Activated CD8-positive, alpha-beta T cell treated with anti-CD3 and anti-CD28 coated beads for 36 hours (primary cell): ENCODE data around the gene IFNAR1. TPM values are rescaled to one million over a fixed set of nuclear protein-coding genes. Genes with fewer than 3 reads are reported as not detected.

Experiments used
- ATAC-seq: fragments of 200-7000 bp; cut with Tn5 transposase; one replicate; pipeline ENCODE4 v1.10.0; 2021; ENCODE audit warnings: mild to moderate bottlenecking, moderate library complexity
- CTCF ChIA-PET: fragments of 350-600 bp; sonication (Branson Sonifier 250); formaldehyde crosslinking; loops from one replicate; lab custom pipeline; 2021; ENCODE audit warnings: antibody characterized with exemption; lab: Charles Lee
- POLR2A ChIA-PET: fragments of 350-600 bp; sonication (Branson Sonifier 250); formaldehyde crosslinking; loops from one replicate; lab custom pipeline; 2021; ENCODE audit warnings: antibody characterized with exemption; lab: Charles Lee
- DNase-seq: peaks from one replicate; pipeline ENCODE4 v3.0.0-alpha.2; 2020
- H3K27ac Mint-ChIP-seq: one replicate; pipeline ENCODE4 v1.8.0; 2021; ENCODE audit warnings: mild to moderate bottlenecking, mixed read lengths
- H3K27me3 Mint-ChIP-seq: one replicate; pipeline ENCODE4 v1.8.0; 2021; ENCODE audit warnings: mixed read lengths
- H3K36me3 Mint-ChIP-seq: one replicate; pipeline ENCODE4 v1.8.0; 2021; ENCODE audit warnings: low read depth, mixed read lengths
- H3K4me1 Mint-ChIP-seq: one replicate; pipeline ENCODE4 v1.8.0; 2021; ENCODE audit warnings: low read depth, mixed read lengths
- H3K4me3 Mint-ChIP-seq: one replicate; pipeline ENCODE4 v1.8.0; 2021; ENCODE audit warnings: mild to moderate bottlenecking, moderate library complexity, mixed read lengths
- H3K9me3 Mint-ChIP-seq: one replicate; pipeline ENCODE4 v1.8.0; 2021; ENCODE audit warnings: mixed read lengths
- CTCF ChIP-seq: fragments of 200-600 bp; IDR thresholded peaks from one replicate; pipeline ENCODE4 v1.8.0; 2022; ENCODE audit warnings: antibody characterized with exemption, mild to moderate bottlenecking
- intact Hi-C: fragments of 100-400 bp; cut with micrococcal nuclease; formaldehyde crosslinking; loops from one replicate; pipeline ENCODE4 v1.10.0; 2022
- total RNA-seq, 2 experiments: library from RNA; stranded (reverse); gene quantifications; one replicate each; pipeline ENCODE4 v1.2.3, GENCODE V29; 2021

The IFNAR1 gene
- total RNA-seq, 2 experiments from 2014 or later: 25.6 to 30.3 TPM

- Mint-ChIP-seq H3K4me1 (peaks cover 5% of the 10 kb centered on the region), H3K9me3 (peaks cover 3% of the 10 kb centered on the region), H3K4me3 (no peak overlapping the region), H3K36me3 (no peaks in the 10 kb centered on the region), H3K27me3 (peaks cover 2% of the 10 kb centered on the region), H3K27ac (no peak overlapping the region)
- CTCF ChIA-PET: no interaction called here
- DNase-seq (no peak), ATAC-seq (no peak)
- intact Hi-C loops: no loop called here
- no peak for TF ChIP-seq CTCF
- POLR2A ChIA-PET: no interaction called here
These were observed 12.6 kb upstream of the IFNAR1 start for GRCh38 chr21:33312121-33312520.

GRCh38 chr21:33313183-33313582 lies 11.6 kb upstream of the IFNAR1 start:
- Mint-ChIP-seq H3K36me3 (no peaks in the 10 kb centered on the region), H3K9me3 (peaks cover 3% of the 10 kb centered on the region), H3K27ac (no peak overlapping the region), H3K27me3 (peaks cover 2% of the 10 kb centered on the region), H3K4me3 (no peak overlapping the region), H3K4me1 (peaks cover 5% of the 10 kb centered on the region)
- intact Hi-C loops: no loop called here
- ATAC-seq (no peak), DNase-seq (no peak)
- TF ChIP-seq CTCF: no peak
- POLR2A ChIA-PET: no interaction called here
- CTCF ChIA-PET: interaction anchor here (1.0 to 2.0 kb wide), 3 partner anchors 12 to 132 kb away, joined by 3 to 9 read pairs (median 8); partner anchors contain the start of gene IFNAR1

- CTCF ChIA-PET: interaction anchor here (1.0 to 2.0 kb wide), 4 partner anchors 11 to 132 kb away, joined by 3 to 9 read pairs (median 6); partner anchors contain the start of gene IFNAR1
- intact Hi-C loops: no loop called here
- ATAC-seq: no peak
- DNase-seq: no peak
- no peak for TF ChIP-seq CTCF
- POLR2A ChIA-PET: no interaction called here
- H3K4me3 Mint-ChIP-seq: no peak overlapping the region
- H3K9me3 Mint-ChIP-seq: peaks cover 3% of the 10 kb centered on the region
- no peak overlapping the region for H3K27ac Mint-ChIP-seq
- peaks cover 5% of the 10 kb centered on the region for H3K4me1 Mint-ChIP-seq
- H3K27me3 Mint-ChIP-seq: peaks cover 2% of the 10 kb centered on the region
- no peaks in the 10 kb centered on the region for H3K36me3 Mint-ChIP-seq
These were observed 11.2 kb upstream of the IFNAR1 start for GRCh38 chr21:33313611-33314010.

GRCh38 chr21:33314111-33314510 lies 10.7 kb upstream of the IFNAR1 start:
- DNase-seq: no peak
- TF ChIP-seq CTCF: no peak
- POLR2A ChIA-PET: interaction anchor here (1.2 kb wide), 1 partner anchor 11 kb away, joined by 4 read pairs; the partner anchor contains the start of gene IFNAR1
- intact Hi-C loops: no loop called here
- no peaks in the 10 kb centered on the region for H3K36me3 Mint-ChIP-seq
- H3K27ac Mint-ChIP-seq: no peak overlapping the region
- H3K4me1 Mint-ChIP-seq: peaks cover under 1% of the 10 kb centered on the region
- CTCF ChIA-PET: interaction anchor here (1.0 to 2.0 kb wide), 4 partner anchors 11 to 131 kb away, joined by 3 to 9 read pairs (median 6); partner anchors contain the start of gene IFNAR1
- H3K9me3 Mint-ChIP-seq: peaks cover 3% of the 10 kb centered on the region
- ATAC-seq: no peak
- no peak overlapping the region for H3K4me3 Mint-ChIP-seq
- H3K27me3 Mint-ChIP-seq: peaks cover 2% of the 10 kb centered on the region

- Mint-ChIP-seq H3K4me1 (no peaks in the 10 kb centered on the region), H3K9me3 (no peaks in the 10 kb centered on the region), H3K36me3 (no peaks in the 10 kb centered on the region), H3K27me3 (peaks cover 2% of the 10 kb centered on the region), H3K4me3 (no peak overlapping the region), H3K27ac (no peak overlapping the region)
- intact Hi-C loops: no loop called here
- POLR2A ChIA-PET: interaction anchor here (0.7 to 1.2 kb wide), 2 partner anchors 7 to 16 kb away, joined by 3 to 4 read pairs; no protein-coding TSS in a partner anchor
- no peak for DNase-seq
- ATAC-seq: no peak
- no peak for TF ChIP-seq CTCF
- CTCF ChIA-PET: interaction anchor here (1.1 to 2.6 kb wide), 3 partner anchors 13 to 45 kb away, joined by 3 to 10 read pairs (median 3); no protein-coding TSS in a partner anchor
These were observed 8.6 kb upstream of the IFNAR1 start for GRCh38 chr21:33315946-33316710.
